Liver (tissue), 3 donors: ENCODE measurements around the gene GSKIP.

Experiments
- CTCF ChIP-seq: fragments of 150-350 bp; IDR thresholded peaks from 2 replicates; pipeline ENCODE4 v1.5.1; 2017; ENCODE audit warnings: improper control_type of control experiment, low read depth, low read length; ENCODE audit not compliant: missing input control
- JUND ChIP-seq, 2 donors: IDR thresholded peaks; 2 replicates each; pipeline ENCODE4 v1.6.1; 2016; ENCODE audit warnings: antibody characterized with exemption in 2 of 2
- RAD21 ChIP-seq, 2 donors: IDR thresholded peaks; 2 replicates each; pipeline ENCODE4 v1.6.1; 2016; ENCODE audit warnings: antibody characterized with exemption in 2 of 2, mild to moderate bottlenecking in 2 of 2
- RXRA ChIP-seq, 2 donors: IDR thresholded peaks; 2 replicates each; pipeline ENCODE4 v1.6.1; 2017 to 2018; ENCODE audit warnings: antibody characterized with exemption in 2 of 2, mild to moderate bottlenecking in 1 of 2
- TAF1 ChIP-seq: conservative IDR thresholded peaks from 2 replicates; pipeline ENCODE4 v1.6.1; 2016; ENCODE audit warnings: antibody characterized with exemption, mild to moderate bottlenecking
- TF ChIP-seq, protein P1 (sequence below): IDR thresholded peaks from 2 replicates; pipeline ENCODE4 v1.6.1; 2016; ENCODE audit warnings: antibody characterized with exemption, mild to moderate bottlenecking
- TF ChIP-seq, protein P2 (sequence below): IDR thresholded peaks from 2 replicates; pipeline ENCODE4 v1.6.1; 2016; ENCODE audit warnings: antibody characterized with exemption
- TF ChIP-seq, protein P3 (sequence below): IDR thresholded peaks from 2 replicates; pipeline ENCODE4 v1.6.1; 2016; ENCODE audit warnings: antibody characterized with exemption
- donor health status: healthy.
- donor health status: healthy.

GRCh38 chr14:96385385-96385784 lies 22.1 kb downstream of the GSKIP start:
- no peak for TF ChIP-seq JUND (IDR thresholded peaks at IDR 0.05)
- no peak for TF ChIP-seq CTCF
- no peak for TF ChIP-seq TAF1
- no peak for TF ChIP-seq RAD21 (IDR thresholded peaks at IDR 0.05)
- TF ChIP-seq, protein P1, sequence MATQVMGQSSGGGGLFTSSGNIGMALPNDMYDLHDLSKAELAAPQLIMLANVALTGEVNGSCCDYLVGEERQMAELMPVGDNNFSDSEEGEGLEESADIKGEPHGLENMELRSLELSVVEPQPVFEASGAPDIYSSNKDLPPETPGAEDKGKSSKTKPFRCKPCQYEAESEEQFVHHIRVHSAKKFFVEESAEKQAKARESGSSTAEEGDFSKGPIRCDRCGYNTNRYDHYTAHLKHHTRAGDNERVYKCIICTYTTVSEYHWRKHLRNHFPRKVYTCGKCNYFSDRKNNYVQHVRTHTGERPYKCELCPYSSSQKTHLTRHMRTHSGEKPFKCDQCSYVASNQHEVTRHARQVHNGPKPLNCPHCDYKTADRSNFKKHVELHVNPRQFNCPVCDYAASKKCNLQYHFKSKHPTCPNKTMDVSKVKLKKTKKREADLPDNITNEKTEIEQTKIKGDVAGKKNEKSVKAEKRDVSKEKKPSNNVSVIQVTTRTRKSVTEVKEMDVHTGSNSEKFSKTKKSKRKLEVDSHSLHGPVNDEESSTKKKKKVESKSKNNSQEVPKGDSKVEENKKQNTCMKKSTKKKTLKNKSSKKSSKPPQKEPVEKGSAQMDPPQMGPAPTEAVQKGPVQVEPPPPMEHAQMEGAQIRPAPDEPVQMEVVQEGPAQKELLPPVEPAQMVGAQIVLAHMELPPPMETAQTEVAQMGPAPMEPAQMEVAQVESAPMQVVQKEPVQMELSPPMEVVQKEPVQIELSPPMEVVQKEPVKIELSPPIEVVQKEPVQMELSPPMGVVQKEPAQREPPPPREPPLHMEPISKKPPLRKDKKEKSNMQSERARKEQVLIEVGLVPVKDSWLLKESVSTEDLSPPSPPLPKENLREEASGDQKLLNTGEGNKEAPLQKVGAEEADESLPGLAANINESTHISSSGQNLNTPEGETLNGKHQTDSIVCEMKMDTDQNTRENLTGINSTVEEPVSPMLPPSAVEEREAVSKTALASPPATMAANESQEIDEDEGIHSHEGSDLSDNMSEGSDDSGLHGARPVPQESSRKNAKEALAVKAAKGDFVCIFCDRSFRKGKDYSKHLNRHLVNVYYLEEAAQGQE, result no peak
- no peak for TF ChIP-seq RXRA (IDR thresholded peaks at IDR 0.05)
- TF ChIP-seq, protein P2, sequence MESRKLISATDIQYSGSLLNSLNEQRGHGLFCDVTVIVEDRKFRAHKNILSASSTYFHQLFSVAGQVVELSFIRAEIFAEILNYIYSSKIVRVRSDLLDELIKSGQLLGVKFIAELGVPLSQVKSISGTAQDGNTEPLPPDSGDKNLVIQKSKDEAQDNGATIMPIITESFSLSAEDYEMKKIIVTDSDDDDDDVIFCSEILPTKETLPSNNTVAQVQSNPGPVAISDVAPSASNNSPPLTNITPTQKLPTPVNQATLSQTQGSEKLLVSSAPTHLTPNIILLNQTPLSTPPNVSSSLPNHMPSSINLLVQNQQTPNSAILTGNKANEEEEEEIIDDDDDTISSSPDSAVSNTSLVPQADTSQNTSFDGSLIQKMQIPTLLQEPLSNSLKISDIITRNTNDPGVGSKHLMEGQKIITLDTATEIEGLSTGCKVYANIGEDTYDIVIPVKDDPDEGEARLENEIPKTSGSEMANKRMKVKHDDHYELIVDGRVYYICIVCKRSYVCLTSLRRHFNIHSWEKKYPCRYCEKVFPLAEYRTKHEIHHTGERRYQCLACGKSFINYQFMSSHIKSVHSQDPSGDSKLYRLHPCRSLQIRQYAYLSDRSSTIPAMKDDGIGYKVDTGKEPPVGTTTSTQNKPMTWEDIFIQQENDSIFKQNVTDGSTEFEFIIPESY, result no peak
- TF ChIP-seq, protein P3, sequence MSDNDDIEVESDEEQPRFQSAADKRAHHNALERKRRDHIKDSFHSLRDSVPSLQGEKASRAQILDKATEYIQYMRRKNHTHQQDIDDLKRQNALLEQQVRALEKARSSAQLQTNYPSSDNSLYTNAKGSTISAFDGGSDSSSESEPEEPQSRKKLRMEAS, result no peak
